SK-N-SH (cell line): ENCODE results near the gene KCNQ5. TPM values are rescaled to one million over a fixed set of nuclear protein-coding genes. Genes with fewer than 3 reads are reported as not detected.
A peak's percentile ranks its signal among the peaks of the same experiment; 100 is the strongest.

Experiments
- CTCF ChIA-PET: fragments of 300-600, 350-600 bp; formaldehyde crosslinking; extraction: SDS; loops from one replicate; lab custom pipeline; 2021; lab: Yijun Ruan, JAX
- POLR2A ChIA-PET: fragments of 350-600 bp; sonication (Branson Sonifier 250); formaldehyde crosslinking; extraction: SDS; loops from one replicate; lab custom pipeline; 2020; ENCODE audit warnings: antibody characterized with exemption, inconsistent platforms; lab: Yijun Ruan, JAX
- DNase-seq: peaks from one replicate; pipeline ENCODE4 v3.0.0; 2012
- H2AFZ ChIP-seq: fragments of 200-600 bp; sonication (generic); 2 replicates; pipeline ENCODE4 v1.8.1; 2016; ENCODE audit warnings: antibody characterized with exemption, mild to moderate bottlenecking, low read depth
- H3F3A ChIP-seq: fragments of 200-600 bp; sonication (generic); replicated peaks from 2 replicates; pipeline ENCODE3; 2016; ENCODE audit warnings: antibody characterized with exemption, mild to moderate bottlenecking; ENCODE audit not compliant: insufficient read depth
- H3K27ac ChIP-seq, 2 experiments: fragments of 200-500 bp in 1 of 2; fragments of 200-600 bp in 1 of 2; sonication (Bioruptor generic) in 1 of 2; sonication (generic), shearing (Covaris generic) in 1 of 2; 2 replicates each; pipeline versions ENCODE4 v1.5.1 to v1.6.1; 2014 to 2016; ENCODE audit warnings: low read depth in 2 of 2, inconsistent platforms in 1 of 2, low read length in 1 of 2, mild to moderate bottlenecking in 1 of 2, mixed read lengths in 1 of 2
- H3K27me3 ChIP-seq: fragments of 200-600 bp; sonication (generic), shearing (Covaris generic); 2 replicates; pipeline ENCODE4 v1.6.1; 2016; ENCODE audit warnings: mixed run types; ENCODE audit not compliant: insufficient read depth
- H3K36me3 ChIP-seq, 2 experiments: fragments of 200-500 bp in 1 of 2; fragments of 200-600 bp in 1 of 2; sonication (Bioruptor generic) in 1 of 2; sonication (generic) in 1 of 2; replicated peaks in 1 of 2; 2 replicates each; pipeline versions ENCODE3 to v1.5.1; 2014 to 2016; ENCODE audit warnings: low read length in 1 of 2, mild to moderate bottlenecking in 1 of 2; ENCODE audit not compliant: insufficient read depth in 2 of 2, control insufficient read depth in 1 of 2
- H3K4me1 ChIP-seq, 2 experiments: fragments of 200-500 bp in 1 of 2; fragments of 200-600 bp in 1 of 2; sonication (Bioruptor generic) in 1 of 2; sonication (generic), shearing (Covaris generic) in 1 of 2; 2 replicates each; pipeline versions ENCODE4 v1.5.1 to v1.6.1; 2014 to 2016; ENCODE audit warnings: low read depth in 1 of 2, low read length in 1 of 2, mixed run types in 1 of 2; ENCODE audit not compliant: insufficient read depth in 2 of 2, control insufficient read depth in 1 of 2
- H3K4me2 ChIP-seq: fragments of 200-600 bp; sonication (generic), shearing (Covaris generic); 2 replicates; pipeline ENCODE4 v1.6.1; 2017; ENCODE audit warnings: mixed run types
- H3K4me3 ChIP-seq, 2 experiments: fragments of 200-500 bp in 1 of 2; fragments of 200-600 bp in 1 of 2; sonication (Bioruptor generic) in 1 of 2; sonication (generic), shearing (Covaris generic) in 1 of 2; 2 replicates each; pipeline versions ENCODE4 v1.5.1 to v1.8.1; 2014 to 2016; ENCODE audit warnings: low read depth in 2 of 2, inconsistent platforms in 1 of 2, low read length in 1 of 2, mild to moderate bottlenecking in 1 of 2, mixed read lengths in 1 of 2, moderate library complexity in 1 of 2
- H3K79me2 ChIP-seq: fragments of 200-600 bp; sonication (generic); 2 replicates; pipeline ENCODE4 v1.8.1; 2017; ENCODE audit warnings: mild to moderate bottlenecking; ENCODE audit not compliant: insufficient read depth
- H3K9ac ChIP-seq: fragments of 200-600 bp; sonication (generic); 2 replicates; pipeline ENCODE4 v1.6.1; 2017; ENCODE audit warnings: mixed run types
- H3K9me2 ChIP-seq: fragments of 200-600 bp; sonication (generic); 2 replicates; pipeline ENCODE4 v1.6.1; 2017; ENCODE audit warnings: mixed run types
- H3K9me3 ChIP-seq: fragments of 200-600 bp; sonication (generic); 2 replicates; pipeline ENCODE4 v1.6.1; 2017; ENCODE audit warnings: mixed run types, mild to moderate bottlenecking, moderate library complexity
- H4K20me1 ChIP-seq: fragments of 200-600 bp; sonication (generic); 2 replicates; pipeline ENCODE4 v1.6.1; 2017; ENCODE audit warnings: mild to moderate bottlenecking, mixed run types; ENCODE audit not compliant: insufficient read depth
- CHD2 ChIP-seq: fragments of 150-350 bp; IDR thresholded peaks from 2 replicates; pipeline ENCODE4 v1.6.1; 2018; ENCODE audit warnings: low read length; ENCODE audit not compliant: partially characterized antibody
- EP300 ChIP-seq, 2 experiments: IDR thresholded peaks; 2 replicates each; pipeline versions ENCODE4 v1.4.0 to v1.6.1; 2012; ENCODE audit warnings: borderline replicate concordance in 1 of 2, low read depth in 1 of 2, low read length in 1 of 2
- GATA2 ChIP-seq: sonication (generic); formaldehyde crosslinking; IDR thresholded peaks from 2 replicates; pipeline ENCODE4 v1.5.0; 2020; ENCODE audit warnings: mild to moderate bottlenecking, missing genetic modification reagents
- MAX ChIP-seq: IDR thresholded peaks from 2 replicates; pipeline ENCODE4 v1.4.0; 2012; ENCODE audit warnings: low read depth
- NFIC ChIP-seq: IDR thresholded peaks from 2 replicates; pipeline ENCODE4 v1.4.0; 2012; ENCODE audit warnings: borderline replicate concordance
- NRF1 ChIP-seq: IDR thresholded peaks from 2 replicates; pipeline ENCODE4 v1.6.1; 2012; ENCODE audit warnings: low read depth, mild to moderate bottlenecking, low read length
- POLR2AphosphoS5 ChIP-seq: IDR thresholded peaks from 2 replicates; pipeline ENCODE4 v1.6.1; 2012; ENCODE audit warnings: low read depth, low read length
- RAD21 ChIP-seq: IDR thresholded peaks from 2 replicates; pipeline ENCODE4 v1.6.1; 2012; ENCODE audit warnings: mild to moderate bottlenecking, low read length
- REST ChIP-seq: IDR thresholded peaks from 2 replicates; pipeline ENCODE4 v1.6.1; 2012; ENCODE audit warnings: mild to moderate bottlenecking, low read depth, low read length, moderate library complexity
- RFX5 ChIP-seq: IDR thresholded peaks from 2 replicates; pipeline ENCODE4 v1.6.1; 2012; ENCODE audit warnings: mild to moderate bottlenecking, improper control_type of control experiment, low read length
- RXRA ChIP-seq: IDR thresholded peaks from 2 replicates; pipeline ENCODE4 v1.4.0; 2012; ENCODE audit warnings: low read depth, mild to moderate bottlenecking, borderline replicate concordance
- SMC3 ChIP-seq: IDR thresholded peaks from 2 replicates; pipeline ENCODE4 v1.6.1; 2012; ENCODE audit warnings: low read depth, low read length, improper control_type of control experiment
- TCF12 ChIP-seq: IDR thresholded peaks from 2 replicates; pipeline ENCODE4 v1.4.0; 2012
- TEAD4 ChIP-seq: IDR thresholded peaks from 2 replicates; pipeline ENCODE4 v1.4.0; 2012; ENCODE audit warnings: mild to moderate bottlenecking, borderline replicate concordance; ENCODE audit not compliant: insufficient read depth
- WGBS: methylation state at CpG from one replicate; pipeline ENCODE4 v1.1.6; 2017; ENCODE audit warnings: low lambda C conversion rate; 5-methylcytosine and 5-hydroxymethylcytosine counted together
- polyA plus RNA-seq, 3 experiments: library from polyadenylated mRNA; depleted of rRNA; stranded (reverse); fragments of >200 nt; gene quantifications; 2 replicates each; pipeline ENCODE4 v1.2.3, GENCODE V29; 2012
- TF ChIP-seq, protein P1 (sequence below): IDR thresholded peaks from 2 replicates; pipeline ENCODE4 v1.4.0; 2012; ENCODE audit warnings: low read depth, borderline replicate concordance
- TF ChIP-seq, protein P2 (sequence below): IDR thresholded peaks from 2 replicates; pipeline ENCODE4; 2012

The KCNQ5 gene
- polyA plus RNA-seq, 1 of the 3 experiments (the other 2 are of a cell fraction), result 3.2 TPM

GRCh38 chr6:72636786-72637185 is 14.9 kb downstream of the KCNQ5 start:
- peaks cover 0 to 2% of the 10 kb centered on the region in 2 experiments; a peak in 3 of 4 replicates for H3K4me1 ChIP-seq
- ChIA-PET POLR2A (no interaction called here), CTCF (interaction anchor here (1.3 to 3.2 kb wide), 2 partner anchors 12 kb away, joined by 5 to 13 read pairs; no protein-coding TSS in a partner anchor)
- H3K9me3 ChIP-seq, result no peaks in the 10 kb centered on the region
- 84% methylated on average over 3 of the region's 3 CpGs for WGBS
- no peak overlapping the region for H2AFZ ChIP-seq
- peaks cover 0 to 11% of the 10 kb centered on the region in 2 experiments for H3K36me3 ChIP-seq
- no peaks in the 10 kb centered on the region for H3K9me2 ChIP-seq
- no peaks in the 10 kb centered on the region for H4K20me1 ChIP-seq
- peaks cover 97% of the 10 kb centered on the region for H3K79me2 ChIP-seq
- no peak overlapping the region for H3K4me2 ChIP-seq
- H3K9ac ChIP-seq, result no peak overlapping the region
- no peak overlapping the region for H3K27ac ChIP-seq
- peaks cover 3% of the 10 kb centered on the region for H3F3A ChIP-seq
- TF ChIP-seq, protein P1, sequence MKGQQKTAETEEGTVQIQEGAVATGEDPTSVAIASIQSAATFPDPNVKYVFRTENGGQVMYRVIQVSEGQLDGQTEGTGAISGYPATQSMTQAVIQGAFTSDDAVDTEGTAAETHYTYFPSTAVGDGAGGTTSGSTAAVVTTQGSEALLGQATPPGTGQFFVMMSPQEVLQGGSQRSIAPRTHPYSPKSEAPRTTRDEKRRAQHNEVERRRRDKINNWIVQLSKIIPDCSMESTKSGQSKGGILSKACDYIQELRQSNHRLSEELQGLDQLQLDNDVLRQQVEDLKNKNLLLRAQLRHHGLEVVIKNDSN, result no peak
- TF ChIP-seq TEAD4 (no peak), POLR2AphosphoS5 (no peak), NFIC (no peak), EP300 (IDR thresholded peaks at IDR 0.05; ENCODE audit: borderline replicate concordance in 1 of 2, low read depth in 1 of 2, low read length in 1 of 2) (no peak), RFX5 (no peak), NRF1 (no peak), GATA2 (CRISPR knock-in tag) (no peak), CHD2 (no peak), TCF12 (no peak), RXRA (no peak), SMC3 (no peak), MAX (no peak)
- TF ChIP-seq, protein P2, sequence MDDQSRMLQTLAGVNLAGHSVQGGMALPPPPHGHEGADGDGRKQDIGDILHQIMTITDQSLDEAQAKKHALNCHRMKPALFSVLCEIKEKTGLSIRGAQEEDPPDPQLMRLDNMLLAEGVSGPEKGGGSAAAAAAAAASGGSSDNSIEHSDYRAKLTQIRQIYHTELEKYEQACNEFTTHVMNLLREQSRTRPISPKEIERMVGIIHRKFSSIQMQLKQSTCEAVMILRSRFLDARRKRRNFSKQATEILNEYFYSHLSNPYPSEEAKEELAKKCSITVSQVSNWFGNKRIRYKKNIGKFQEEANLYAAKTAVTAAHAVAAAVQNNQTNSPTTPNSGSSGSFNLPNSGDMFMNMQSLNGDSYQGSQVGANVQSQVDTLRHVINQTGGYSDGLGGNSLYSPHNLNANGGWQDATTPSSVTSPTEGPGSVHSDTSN, result no peak
- TF ChIP-seq, all 33 proteins: peak for 0
- H3K27me3 ChIP-seq, result no peaks in the 10 kb centered on the region
- no peak overlapping the region for H3K4me3 ChIP-seq
- no peak for DNase-seq

- Histone ChIP-seq H4K20me1 (no peaks in the 10 kb centered on the region), H3K79me2 (peaks cover 96% of the 10 kb centered on the region), H3K4me3 (no peak overlapping the region), H3F3A (peaks cover 3% of the 10 kb centered on the region), H3K9ac (no peak overlapping the region), H3K9me3 (no peaks in the 10 kb centered on the region), H3K4me2 (no peak overlapping the region), H3K27ac (no peak overlapping the region), H3K9me2 (no peaks in the 10 kb centered on the region), H3K36me3 (no peaks in the 10 kb centered on the region), H3K27me3 (no peaks in the 10 kb centered on the region), H3K4me1 (peaks cover 2 to 8% of the 10 kb centered on the region in 2 experiments; a peak in 3 of 4 replicates), H2AFZ (no peak overlapping the region)
- WGBS, result 82% methylated on average over 5 of the region's 5 CpGs
- DNase-seq, result no peak
- TF ChIP-seq REST (no peak), SMC3 (peak; percentile 21; the same call in 1 of the 2 replicates), RAD21 (peak; percentile 48)
- ChIA-PET CTCF (interaction anchor here (0.8 to 2.0 kb wide), 5 partner anchors 10 to 23 kb away, joined by 3 to 7 read pairs (median 4); no protein-coding TSS in a partner anchor), POLR2A (no interaction called here)
Measured at GRCh38 chr6:72639920-72640614, 18.2 kb downstream of the KCNQ5 start.
